Fibroblast of gingiva (primary cell): ENCODE data around the gene GRID2.
"Not testable (repeated sequence)": the region's sequence is repeated elsewhere in the genome, so short reads cannot be mapped to it uniquely, and the experiment has no call there.

Source experiments
- DNase-seq: peaks from one replicate; pipeline ENCODE4 v3.0.0-alpha.2; 2011; ENCODE audit warnings: low read depth

Gene GRID2

GRCh38 chr4:92438722-92439121, 135.0 kb downstream of the GRID2 start:
- DNase-seq, result not testable (repeated sequence)

- not testable (repeated sequence) for DNase-seq
Observed at GRCh38 chr4:92442131-92442530, 138.4 kb downstream of the GRID2 start.

- DNase-seq, result not testable (repeated sequence)
Observed at GRCh38 chr4:92444143-92444843, 140.5 kb downstream of the GRID2 start.

- no peak for DNase-seq
Observed at GRCh38 chr4:92445127-92445526, 141.4 kb downstream of the GRID2 start.

GRCh38 chr4:92447255-92447905, 143.6 kb downstream of the GRID2 start:
- no peak for DNase-seq

GRCh38 chr4:92448176-92448575, 144.4 kb downstream of the GRID2 start:
- DNase-seq, result not testable (repeated sequence)

- DNase-seq, result no peak
Observed at GRCh38 chr4:92450694-92451093, 146.9 kb downstream of the GRID2 start.

- no peak for DNase-seq
Observed at GRCh38 chr4:92451782-92452181, 148.0 kb downstream of the GRID2 start.

GRCh38 chr4:92452383-92452782, 148.6 kb downstream of the GRID2 start:
- not testable (repeated sequence) for DNase-seq

- no peak for DNase-seq
Observed at GRCh38 chr4:92455329-92455839, 151.6 kb downstream of the GRID2 start.

- DNase-seq, result no peak
Observed at GRCh38 chr4:92455951-92456350, 152.2 kb downstream of the GRID2 start.

GRCh38 chr4:92461732-92462131, 158.0 kb downstream of the GRID2 start:
- DNase-seq, result no peak

- no peak for DNase-seq
Observed at GRCh38 chr4:92477298-92477697, 173.5 kb downstream of the GRID2 start.

GRCh38 chr4:92483341-92483740, 179.6 kb downstream of the GRID2 start:
- DNase-seq, result no peak

- DNase-seq, result no peak
Observed at GRCh38 chr4:92488496-92488895, 184.7 kb downstream of the GRID2 start.

GRCh38 chr4:92497141-92497540, 193.4 kb downstream of the GRID2 start:
- DNase-seq, result no peak

- DNase-seq, result no peak
Observed at GRCh38 chr4:92501456-92501855, 197.7 kb downstream of the GRID2 start.

GRCh38 chr4:92506933-92507332, 203.2 kb downstream of the GRID2 start:
- no peak for DNase-seq

GRCh38 chr4:92514627-92515026, 210.9 kb downstream of the GRID2 start:
- DNase-seq, result no peak

GRCh38 chr4:92516450-92516849, 212.7 kb downstream of the GRID2 start:
- DNase-seq, result no peak

- DNase-seq, result no peak
Observed at GRCh38 chr4:92519727-92520126, 216.0 kb downstream of the GRID2 start.

- DNase-seq, result no peak
Observed at GRCh38 chr4:92520563-92520962, 216.8 kb downstream of the GRID2 start.

- no peak for DNase-seq
Observed at GRCh38 chr4:92521941-92522340, 218.2 kb downstream of the GRID2 start.

- DNase-seq, result no peak
Observed at GRCh38 chr4:92522356-92522755, 218.6 kb downstream of the GRID2 start.
